ENCODE results near the gene TNS1. TPM values are rescaled to one million over a fixed set of nuclear protein-coding genes. Genes with fewer than 3 reads are reported as not detected.

The TNS1 gene
- polyA plus RNA-seq, 1 of the 3 experiments (the other 2 are of a cell fraction): 12.1 TPM

- peaks cover 93% of the 10 kb centered on the region for H3K79me2 ChIP-seq (ENCODE audit: insufficient read depth)
- no peak overlapping the region; the same call in 1 of the 2 replicates for H3K9ac ChIP-seq
- peaks cover 30 to 95% of the 10 kb centered on the region in 2 experiments for H3K4me1 ChIP-seq (ENCODE audit: control insufficient read depth in 1 of 2, insufficient read depth in 2 of 2, low read depth in 1 of 2, low read length in 1 of 2)
- H3K4me2 ChIP-seq: peak overlapping the region; percentile 99
- no peak for TF ChIP-seq JUND (IDR thresholded peaks at IDR 0.05)
- no peak for TF ChIP-seq RXRA (IDR thresholded peaks at IDR 0.05; ENCODE audit: borderline replicate concordance, low read depth)
- no peak for TF ChIP-seq POLR2AphosphoS5 (IDR thresholded peaks at IDR 0.05; ENCODE audit: low read depth, low read length)
- TF ChIP-seq MXI1 (IDR thresholded peaks at IDR 0.05; ENCODE audit: low read depth, low read length): no peak
- TF ChIP-seq, protein P1, sequence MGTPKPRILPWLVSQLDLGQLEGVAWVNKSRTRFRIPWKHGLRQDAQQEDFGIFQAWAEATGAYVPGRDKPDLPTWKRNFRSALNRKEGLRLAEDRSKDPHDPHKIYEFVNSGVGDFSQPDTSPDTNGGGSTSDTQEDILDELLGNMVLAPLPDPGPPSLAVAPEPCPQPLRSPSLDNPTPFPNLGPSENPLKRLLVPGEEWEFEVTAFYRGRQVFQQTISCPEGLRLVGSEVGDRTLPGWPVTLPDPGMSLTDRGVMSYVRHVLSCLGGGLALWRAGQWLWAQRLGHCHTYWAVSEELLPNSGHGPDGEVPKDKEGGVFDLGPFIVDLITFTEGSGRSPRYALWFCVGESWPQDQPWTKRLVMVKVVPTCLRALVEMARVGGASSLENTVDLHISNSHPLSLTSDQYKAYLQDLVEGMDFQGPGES (IDR thresholded peaks at IDR 0.05; ENCODE audit: low read depth, low read length): no peak
- no peak for TF ChIP-seq MEF2A (IDR thresholded peaks at IDR 0.05; ENCODE audit: borderline replicate concordance, low read depth)
- TF ChIP-seq GATA2 (CRISPR knock-in tag; IDR thresholded peaks at IDR 0.05): no peak
- no peak for TF ChIP-seq FOXM1 (IDR thresholded peaks at IDR 0.05; ENCODE audit: low read depth)
- no peak for TF ChIP-seq CHD2 (IDR thresholded peaks at IDR 0.05; ENCODE audit: low read length, partially characterized antibody)
- TF ChIP-seq TCF12 (IDR thresholded peaks at IDR 0.05): no peak
- TF ChIP-seq NRF1 (IDR thresholded peaks at IDR 0.05; ENCODE audit: low read depth, low read length): no peak
- no peak for TF ChIP-seq RAD21 (IDR thresholded peaks at IDR 0.05; ENCODE audit: low read length)
- TF ChIP-seq, protein P2, sequence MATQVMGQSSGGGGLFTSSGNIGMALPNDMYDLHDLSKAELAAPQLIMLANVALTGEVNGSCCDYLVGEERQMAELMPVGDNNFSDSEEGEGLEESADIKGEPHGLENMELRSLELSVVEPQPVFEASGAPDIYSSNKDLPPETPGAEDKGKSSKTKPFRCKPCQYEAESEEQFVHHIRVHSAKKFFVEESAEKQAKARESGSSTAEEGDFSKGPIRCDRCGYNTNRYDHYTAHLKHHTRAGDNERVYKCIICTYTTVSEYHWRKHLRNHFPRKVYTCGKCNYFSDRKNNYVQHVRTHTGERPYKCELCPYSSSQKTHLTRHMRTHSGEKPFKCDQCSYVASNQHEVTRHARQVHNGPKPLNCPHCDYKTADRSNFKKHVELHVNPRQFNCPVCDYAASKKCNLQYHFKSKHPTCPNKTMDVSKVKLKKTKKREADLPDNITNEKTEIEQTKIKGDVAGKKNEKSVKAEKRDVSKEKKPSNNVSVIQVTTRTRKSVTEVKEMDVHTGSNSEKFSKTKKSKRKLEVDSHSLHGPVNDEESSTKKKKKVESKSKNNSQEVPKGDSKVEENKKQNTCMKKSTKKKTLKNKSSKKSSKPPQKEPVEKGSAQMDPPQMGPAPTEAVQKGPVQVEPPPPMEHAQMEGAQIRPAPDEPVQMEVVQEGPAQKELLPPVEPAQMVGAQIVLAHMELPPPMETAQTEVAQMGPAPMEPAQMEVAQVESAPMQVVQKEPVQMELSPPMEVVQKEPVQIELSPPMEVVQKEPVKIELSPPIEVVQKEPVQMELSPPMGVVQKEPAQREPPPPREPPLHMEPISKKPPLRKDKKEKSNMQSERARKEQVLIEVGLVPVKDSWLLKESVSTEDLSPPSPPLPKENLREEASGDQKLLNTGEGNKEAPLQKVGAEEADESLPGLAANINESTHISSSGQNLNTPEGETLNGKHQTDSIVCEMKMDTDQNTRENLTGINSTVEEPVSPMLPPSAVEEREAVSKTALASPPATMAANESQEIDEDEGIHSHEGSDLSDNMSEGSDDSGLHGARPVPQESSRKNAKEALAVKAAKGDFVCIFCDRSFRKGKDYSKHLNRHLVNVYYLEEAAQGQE (IDR thresholded peaks at IDR 0.05; ENCODE audit: low read depth, low read length): no peak
- no peak for TF ChIP-seq TEAD4 (IDR thresholded peaks at IDR 0.05; ENCODE audit: borderline replicate concordance, insufficient read depth)
- TF ChIP-seq, protein P3, sequence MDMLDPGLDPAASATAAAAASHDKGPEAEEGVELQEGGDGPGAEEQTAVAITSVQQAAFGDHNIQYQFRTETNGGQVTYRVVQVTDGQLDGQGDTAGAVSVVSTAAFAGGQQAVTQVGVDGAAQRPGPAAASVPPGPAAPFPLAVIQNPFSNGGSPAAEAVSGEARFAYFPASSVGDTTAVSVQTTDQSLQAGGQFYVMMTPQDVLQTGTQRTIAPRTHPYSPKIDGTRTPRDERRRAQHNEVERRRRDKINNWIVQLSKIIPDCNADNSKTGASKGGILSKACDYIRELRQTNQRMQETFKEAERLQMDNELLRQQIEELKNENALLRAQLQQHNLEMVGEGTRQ (IDR thresholded peaks at IDR 0.05; ENCODE audit: borderline replicate concordance, low read depth, low read length): no peak
- no peaks in the 10 kb centered on the region for H3K27me3 ChIP-seq (ENCODE audit: insufficient read depth)
- H2AFZ ChIP-seq (ENCODE audit: low read depth): no peak overlapping the region
- H3K9me3 ChIP-seq: no peaks in the 10 kb centered on the region
- DNase-seq: no peak
- H3K36me3 ChIP-seq (replicated peaks in 1 of 2; ENCODE audit: control insufficient read depth in 1 of 2, insufficient read depth in 2 of 2, low read length in 1 of 2): no peaks in the 10 kb centered on the region
- no peaks in the 10 kb centered on the region for H3K9me2 ChIP-seq
- peak overlapping the region in 1 of 2 experiments; percentile 70; a peak in 1 of 4 replicates for H3K4me3 ChIP-seq (ENCODE audit: low read depth in 2 of 2, low read length in 1 of 2)
- CTCF ChIA-PET: interaction anchor here (0.8 to 5.1 kb wide), 3 partner anchors 8 to 154 kb away, joined by 3 to 47 read pairs (median 3); no protein-coding TSS in a partner anchor
- POLR2A ChIA-PET: no interaction called here
- no peak overlapping the region; a peak in 1 of 4 replicates for H3K27ac ChIP-seq (ENCODE audit: low read depth in 2 of 2, low read length in 1 of 2)
- WGBS (ENCODE audit: low lambda C conversion rate): 97% methylated on average over 8 of the region's 11 CpGs
- peaks cover 21% of the 10 kb centered on the region for H3F3A ChIP-seq (replicated peaks; ENCODE audit: insufficient read depth)
- H4K20me1 ChIP-seq (ENCODE audit: insufficient read depth): peaks cover 62% of the 10 kb centered on the region
Measured at GRCh38 chr2:217941339-217941738, 61.5 kb downstream of the TNS1 start.
